SU-DHL-6 (cell line): Measurements from ENCODE around the gene CCL21.

Experiments used
- H2AFZ ChIP-seq: fragments of 200-600 bp; sonication (generic); 2 replicates; pipeline ENCODE4 v1.6.1; 2014; ENCODE audit warnings: low read depth, mild to moderate bottlenecking, moderate library complexity, mixed read lengths, antibody characterized with exemption, low read length; ENCODE audit not compliant: severe bottlenecking
- H3F3A ChIP-seq: fragments of 200-600 bp; shearing (Covaris generic); 2 replicates; pipeline ENCODE4 v1.6.0; 2016; ENCODE audit warnings: antibody characterized with exemption, mild to moderate bottlenecking; ENCODE audit not compliant: insufficient read depth
- H3K27ac ChIP-seq: fragments of 200-600 bp; sonication (generic); 2 replicates; pipeline ENCODE4 v1.5.1; 2016; ENCODE audit warnings: low read depth, mild to moderate bottlenecking, low read length, moderate library complexity, mixed read lengths
- H3K27me3 ChIP-seq: fragments of 200-600 bp; sonication (generic), shearing (Covaris generic); 2 replicates; pipeline ENCODE4 v1.6.0; 2014; ENCODE audit warnings: mild to moderate bottlenecking, low read length
- H3K36me3 ChIP-seq: fragments of 200-600 bp; sonication (generic); 2 replicates; pipeline ENCODE4 v1.6.1; 2014; ENCODE audit warnings: mild to moderate bottlenecking, low read length, mixed read lengths
- H3K4me2 ChIP-seq: fragments of 300-600, 200-600 bp; shearing (Covaris generic), sonication (generic); 2 replicates; pipeline ENCODE4 v1.6.0; 2014; ENCODE audit warnings: low read length, low read depth, mild to moderate bottlenecking; ENCODE audit not compliant: poor library complexity, severe bottlenecking
- H3K4me3 ChIP-seq: fragments of 200-600 bp; sonication (generic); 2 replicates; pipeline ENCODE4 v1.5.1; 2014; ENCODE audit warnings: antibody characterized with exemption, low read length, mild to moderate bottlenecking, mixed read lengths; ENCODE audit not compliant: insufficient read depth, poor library complexity, severe bottlenecking
- H3K79me2 ChIP-seq: fragments of 200-600 bp; sonication (generic); 2 replicates; pipeline ENCODE4 v1.6.1; 2014; ENCODE audit warnings: mild to moderate bottlenecking, low read length, moderate library complexity; ENCODE audit not compliant: insufficient read depth
- H3K9ac ChIP-seq: fragments of 200-600 bp; sonication (generic); 2 replicates; pipeline ENCODE4 v1.7.0; 2014; ENCODE audit warnings: mild to moderate bottlenecking, low read length
- H3K9me2 ChIP-seq: fragments of 200-600 bp; sonication (generic); replicated peaks from 2 replicates; pipeline ENCODE4 v1.6.1; 2014; ENCODE audit warnings: low read length; ENCODE audit not compliant: insufficient read depth
- H3K9me3 ChIP-seq: fragments of 200-600 bp; sonication (generic); 2 replicates; pipeline ENCODE4 v1.6.1; 2014; ENCODE audit warnings: low read length, mixed read lengths; ENCODE audit not compliant: insufficient read depth
- H4K20me1 ChIP-seq: fragments of 200-600 bp; sonication (generic); 2 replicates; pipeline ENCODE4 v1.6.1; 2014; ENCODE audit warnings: low read depth, mild to moderate bottlenecking, antibody characterized with exemption, low read length, moderate library complexity, mixed read lengths
- CTCF ChIP-seq: fragments of 200-600 bp; sonication (generic); IDR thresholded peaks from one replicate; pipeline ENCODE4 v1.5.1; 2017; ENCODE audit warnings: antibody characterized with exemption, mild to moderate bottlenecking, low read length, moderate library complexity; ENCODE audit not compliant: insufficient read depth, poor library complexity, severe bottlenecking
- EZH2phosphoT487 ChIP-seq: fragments of 200-600 bp; sonication (generic), shearing (Covaris generic); conservative IDR thresholded peaks from 2 replicates; pipeline ENCODE4 v1.6.1; 2018; ENCODE audit warnings: mild to moderate bottlenecking, antibody characterized with exemption, low read length, moderate library complexity, mixed read lengths

The CCL21 gene

DNA sequence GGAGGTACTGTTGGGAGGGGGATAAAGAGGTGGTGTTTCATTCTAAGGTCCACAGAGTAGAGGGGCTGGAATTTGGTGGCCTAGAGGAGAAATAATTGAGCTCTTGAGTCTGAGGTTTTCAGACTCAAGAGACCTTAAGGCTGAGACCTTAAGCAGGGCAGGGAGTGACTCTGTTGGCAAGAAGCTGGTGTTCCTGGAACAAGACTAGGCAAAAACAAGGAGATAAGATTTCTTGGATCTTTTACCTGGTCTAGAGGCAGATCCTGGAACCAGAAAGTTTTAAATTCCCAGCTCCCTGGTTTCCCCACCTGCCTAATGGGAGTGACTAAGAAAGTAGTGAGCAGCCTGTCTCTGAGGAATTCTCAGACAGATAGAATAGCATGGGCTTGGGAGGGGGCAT, 4.1 kb upstream of the CCL21 start:
- H3K36me3 ChIP-seq: no peaks in the 10 kb centered on the region
- H3K27me3 ChIP-seq: no peaks in the 10 kb centered on the region
- no peak overlapping the region for H3K4me2 ChIP-seq
- no peaks in the 10 kb centered on the region for H3K9me2 ChIP-seq
- H3K9ac ChIP-seq: no peak overlapping the region
- H3F3A ChIP-seq: no peaks in the 10 kb centered on the region
- TF ChIP-seq CTCF: no peak
- no peaks in the 10 kb centered on the region for H3K9me3 ChIP-seq
- no peak overlapping the region for H2AFZ ChIP-seq
- H3K79me2 ChIP-seq: no peaks in the 10 kb centered on the region
- H3K4me3 ChIP-seq: no peak overlapping the region
- H4K20me1 ChIP-seq: no peaks in the 10 kb centered on the region
- no peak overlapping the region for H3K27ac ChIP-seq

- no peak overlapping the region for H3K4me2 ChIP-seq
- no peak overlapping the region for H2AFZ ChIP-seq
- no peak overlapping the region for H3K4me3 ChIP-seq
- no peaks in the 10 kb centered on the region for H4K20me1 ChIP-seq
- H3K27ac ChIP-seq: no peak overlapping the region
- no peak overlapping the region for H3K9ac ChIP-seq
- H3K27me3 ChIP-seq: no peaks in the 10 kb centered on the region
- H3K36me3 ChIP-seq: no peaks in the 10 kb centered on the region
- TF ChIP-seq EZH2phosphoT487 (no peak), CTCF (no peak)
- no peaks in the 10 kb centered on the region for H3K79me2 ChIP-seq
- H3K9me3 ChIP-seq: no peaks in the 10 kb centered on the region
- no peaks in the 10 kb centered on the region for H3K9me2 ChIP-seq
- H3F3A ChIP-seq: no peaks in the 10 kb centered on the region
Observed at GRCh38 chr9:34712140-34712539, 2.2 kb upstream of the CCL21 start.

DNA sequence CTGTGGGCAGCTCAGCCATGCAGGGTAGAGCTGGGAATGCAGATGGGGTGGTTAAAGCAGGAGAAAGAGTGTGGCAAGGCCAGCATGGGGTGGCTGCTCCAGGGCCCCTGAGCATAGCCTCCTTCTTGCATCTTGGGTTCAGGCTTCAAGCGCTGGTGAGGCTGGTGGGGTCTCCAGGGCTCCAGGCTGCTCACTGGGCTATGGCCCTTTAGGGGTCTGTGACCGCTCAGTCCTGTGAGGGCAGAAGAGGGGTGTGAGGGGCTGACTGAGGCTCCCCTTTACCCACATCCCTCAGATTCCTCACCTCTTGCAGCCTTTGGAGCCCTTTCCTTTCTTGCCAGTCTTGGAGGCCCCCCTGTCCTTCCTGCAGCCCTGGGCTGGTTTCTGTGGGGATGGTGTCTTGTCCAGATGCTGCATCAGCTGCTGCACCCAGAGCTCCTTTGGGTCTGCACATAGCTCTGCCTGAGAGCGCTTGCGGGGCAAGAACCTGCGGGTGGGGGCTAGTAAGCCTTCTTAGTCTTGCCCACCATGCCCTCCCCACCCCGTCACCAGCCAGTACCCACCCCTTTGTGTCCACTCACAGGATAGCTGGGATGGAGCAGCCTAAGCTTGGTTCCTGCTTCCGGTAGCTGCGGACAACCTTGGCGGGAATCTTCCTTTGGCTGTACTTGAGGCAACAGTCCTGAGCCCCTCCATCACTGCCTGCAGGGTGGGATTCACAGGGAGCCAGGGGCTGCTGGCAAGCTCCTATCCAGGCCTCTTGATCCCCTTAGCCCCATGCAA, 549 bp downstream of the CCL21 start:
- no peak overlapping the region for H3K27ac ChIP-seq
- H3F3A ChIP-seq: no peaks in the 10 kb centered on the region
- no peak overlapping the region for H2AFZ ChIP-seq
- H3K9ac ChIP-seq: no peak overlapping the region
- no peaks in the 10 kb centered on the region for H3K27me3 ChIP-seq
- no peak overlapping the region for H3K4me3 ChIP-seq
- H3K79me2 ChIP-seq: no peaks in the 10 kb centered on the region
- no peaks in the 10 kb centered on the region for H3K9me3 ChIP-seq
- H3K9me2 ChIP-seq: no peaks in the 10 kb centered on the region
- TF ChIP-seq CTCF (no peak), EZH2phosphoT487 (no peak)
- no peaks in the 10 kb centered on the region for H3K36me3 ChIP-seq
- no peak overlapping the region for H3K4me2 ChIP-seq
- H4K20me1 ChIP-seq: no peaks in the 10 kb centered on the region
